BE2C (cell line): ENCODE results near the gene WASF1.

Experiments used
- DNase-seq: peaks from one replicate; pipeline ENCODE4 v3.0.0-alpha.2; 2020
- H3K27me3 ChIP-seq: fragments of 250-450 bp; sonication (Bioruptor Pico); 2 replicates; pipeline ENCODE4 v1.5.1; 2020; ENCODE audit warnings: mild to moderate bottlenecking
- H3K36me3 ChIP-seq: fragments of 250-450 bp; sonication (Bioruptor Pico); 2 replicates; pipeline ENCODE4 v1.5.1; 2020; ENCODE audit warnings: mild to moderate bottlenecking
- H3K4me1 ChIP-seq: fragments of 250-450 bp; sonication (Bioruptor Pico); 2 replicates; pipeline ENCODE4 v1.5.1; 2020
- H3K4me3 ChIP-seq: 2 replicates; pipeline ENCODE4 v1.5.1; 2011; ENCODE audit warnings: low read depth, low read length
- H3K9me3 ChIP-seq: fragments of 250-450 bp; sonication (Bioruptor Pico); 2 replicates; pipeline ENCODE4 v1.5.1; 2020
- TF ChIP-seq, protein P1 (sequence below): IDR thresholded peaks from 2 replicates; pipeline ENCODE4 v1.5.1; 2012; ENCODE audit warnings: mild to moderate bottlenecking, low read depth, low read length

WASF1 gene

DNA sequence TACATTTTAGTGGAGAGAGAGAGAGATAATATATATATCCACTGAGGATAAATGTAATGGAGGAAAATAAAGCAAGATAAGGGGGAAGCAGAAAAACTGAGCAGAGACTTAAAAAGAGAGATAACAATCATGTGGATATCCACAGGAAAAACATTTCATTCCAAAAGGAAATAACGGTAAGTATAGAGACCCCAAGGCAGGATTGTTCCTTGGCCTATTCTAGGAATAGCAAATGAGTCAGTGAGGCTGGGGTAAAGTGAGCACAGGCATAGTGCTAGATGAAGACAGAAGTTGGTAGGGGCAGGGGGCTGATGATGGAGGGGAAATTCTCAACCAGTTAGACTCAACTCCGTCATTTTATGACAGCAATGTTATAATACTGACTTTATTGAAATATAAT lies 12.0 kb upstream of the WASF1 start:
- Histone ChIP-seq H3K36me3 (peaks cover 7% of the 10 kb centered on the region), H3K4me3 (no peak overlapping the region), H3K4me1 (peaks cover 6% of the 10 kb centered on the region; the same call in 1 of the 2 replicates), H3K27me3 (no peaks in the 10 kb centered on the region), H3K9me3 (no peaks in the 10 kb centered on the region)
- DNase-seq: no peak
- TF ChIP-seq, protein P1, sequence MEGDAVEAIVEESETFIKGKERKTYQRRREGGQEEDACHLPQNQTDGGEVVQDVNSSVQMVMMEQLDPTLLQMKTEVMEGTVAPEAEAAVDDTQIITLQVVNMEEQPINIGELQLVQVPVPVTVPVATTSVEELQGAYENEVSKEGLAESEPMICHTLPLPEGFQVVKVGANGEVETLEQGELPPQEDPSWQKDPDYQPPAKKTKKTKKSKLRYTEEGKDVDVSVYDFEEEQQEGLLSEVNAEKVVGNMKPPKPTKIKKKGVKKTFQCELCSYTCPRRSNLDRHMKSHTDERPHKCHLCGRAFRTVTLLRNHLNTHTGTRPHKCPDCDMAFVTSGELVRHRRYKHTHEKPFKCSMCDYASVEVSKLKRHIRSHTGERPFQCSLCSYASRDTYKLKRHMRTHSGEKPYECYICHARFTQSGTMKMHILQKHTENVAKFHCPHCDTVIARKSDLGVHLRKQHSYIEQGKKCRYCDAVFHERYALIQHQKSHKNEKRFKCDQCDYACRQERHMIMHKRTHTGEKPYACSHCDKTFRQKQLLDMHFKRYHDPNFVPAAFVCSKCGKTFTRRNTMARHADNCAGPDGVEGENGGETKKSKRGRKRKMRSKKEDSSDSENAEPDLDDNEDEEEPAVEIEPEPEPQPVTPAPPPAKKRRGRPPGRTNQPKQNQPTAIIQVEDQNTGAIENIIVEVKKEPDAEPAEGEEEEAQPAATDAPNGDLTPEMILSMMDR: no peak

DNA sequence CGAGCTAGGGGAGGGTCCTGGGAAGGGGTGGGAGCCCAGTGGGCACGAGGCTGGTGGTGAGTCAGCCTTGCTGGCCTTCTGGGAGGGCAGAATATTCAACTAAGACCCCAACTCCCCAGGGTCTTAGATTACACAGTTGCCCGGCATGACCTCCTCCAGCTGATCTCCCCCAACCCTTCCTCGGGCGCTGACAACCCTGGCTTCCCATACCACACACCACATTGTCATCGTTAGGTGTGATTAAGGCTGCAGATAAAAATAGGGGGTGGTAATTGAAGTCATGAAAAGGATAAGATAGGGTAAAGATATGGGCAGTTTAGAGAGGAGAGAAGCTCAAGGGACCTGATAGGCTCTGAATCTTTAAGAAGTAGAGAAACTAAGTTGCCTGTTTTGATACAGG lies 11.3 kb upstream of the WASF1 start:
- TF ChIP-seq, protein P1: no peak
- Histone ChIP-seq H3K27me3 (no peaks in the 10 kb centered on the region), H3K4me1 (peaks cover 6% of the 10 kb centered on the region; the same call in 1 of the 2 replicates), H3K4me3 (no peak overlapping the region), H3K9me3 (no peaks in the 10 kb centered on the region), H3K36me3 (peaks cover 7% of the 10 kb centered on the region)
- DNase-seq: no peak

DNA sequence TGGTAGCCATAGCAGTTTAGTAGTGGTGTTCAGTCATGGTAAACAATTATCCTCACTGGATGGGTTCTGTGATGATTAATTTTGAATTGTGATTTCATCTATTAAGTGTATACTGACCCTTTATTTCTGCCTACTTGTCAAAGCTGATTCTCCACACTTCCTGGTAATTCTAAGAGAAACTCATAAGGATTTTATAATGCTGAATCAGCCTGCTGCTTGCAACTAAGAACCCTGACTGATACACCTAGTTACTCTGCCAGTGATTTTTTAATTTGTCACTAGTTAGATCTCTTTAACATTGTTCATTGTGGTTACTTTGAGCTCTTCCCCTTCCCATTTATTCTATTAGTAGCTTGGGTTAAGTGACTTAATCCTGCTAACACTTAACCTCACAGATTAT lies 9.3 kb upstream of the WASF1 start:
- H3K27me3 ChIP-seq: no peaks in the 10 kb centered on the region
- no peak for DNase-seq
- H3K4me3 ChIP-seq: no peak overlapping the region
- TF ChIP-seq, protein P1: no peak
- no peaks in the 10 kb centered on the region for H3K9me3 ChIP-seq
- peaks cover 6% of the 10 kb centered on the region; the same call in 1 of the 2 replicates for H3K4me1 ChIP-seq
- H3K36me3 ChIP-seq: peaks cover 5% of the 10 kb centered on the region

DNA sequence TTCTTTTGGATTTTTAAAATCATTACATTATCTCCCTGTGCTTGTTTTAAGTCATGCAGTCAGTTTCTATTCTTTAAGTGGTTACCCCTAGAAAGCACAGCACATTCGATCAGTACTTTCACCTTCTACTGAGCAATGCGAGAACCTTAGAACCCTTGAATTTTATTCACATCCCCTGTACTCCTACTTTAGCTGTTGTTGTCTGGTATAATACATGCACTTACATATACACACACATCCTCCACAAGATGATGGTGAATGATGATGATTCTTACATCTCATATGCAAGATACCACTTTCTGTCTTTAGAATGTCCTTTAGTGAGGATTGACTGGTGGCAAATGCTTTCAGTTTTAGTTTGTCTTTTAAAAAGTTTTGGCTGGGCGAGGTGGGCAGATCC lies 6.4 kb upstream of the WASF1 start:
- no peak overlapping the region for H3K4me3 ChIP-seq
- H3K36me3 ChIP-seq: 0 out of 2 replicates have a peak, but pooled peaks cover 3% of the 10 kb centered on the region
- no peaks in the 10 kb centered on the region; the same call in 1 of the 2 replicates for H3K4me1 ChIP-seq
- H3K27me3 ChIP-seq: no peaks in the 10 kb centered on the region
- TF ChIP-seq, protein P1: no peak
- DNase-seq: no peak
- H3K9me3 ChIP-seq: no peaks in the 10 kb centered on the region

DNA sequence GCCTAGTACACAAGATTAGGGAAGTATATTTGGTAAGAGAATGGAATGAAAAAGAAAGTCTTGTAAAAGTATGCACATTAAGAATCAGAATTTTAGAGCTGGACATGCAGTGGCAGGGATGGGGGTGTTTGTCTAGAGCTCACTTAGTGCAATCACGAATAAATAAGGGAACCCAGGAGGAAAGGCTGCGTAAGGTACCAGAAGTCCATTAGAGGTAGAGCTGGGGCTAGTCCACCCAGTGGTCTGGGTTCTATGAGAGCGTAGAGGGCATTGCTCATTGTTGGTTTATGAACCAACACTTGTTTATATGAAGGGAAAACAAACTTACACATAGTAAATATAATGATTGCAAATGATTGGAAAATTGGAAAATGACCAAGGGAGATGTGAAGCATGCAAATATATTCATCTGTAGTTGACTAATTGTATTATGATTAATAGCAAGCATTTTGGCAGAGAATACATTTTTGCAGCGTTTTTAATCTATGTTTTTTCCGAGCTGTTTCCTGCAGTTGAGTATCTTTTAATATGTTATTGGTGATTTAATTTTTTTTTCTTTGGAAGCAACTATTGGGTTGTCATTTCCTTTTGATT lies 3.9 kb upstream of the WASF1 start:
- H3K4me3 ChIP-seq: no peak overlapping the region

More for the DNA sequence above, 3.9 kb upstream of the WASF1 start:
- H3K4me1 ChIP-seq: no peaks in the 10 kb centered on the region; the same call in 1 of the 2 replicates
- no peaks in the 10 kb centered on the region for H3K9me3 ChIP-seq
- DNase-seq: no peak
- 0 out of 2 replicates have a peak, but pooled peaks cover 3% of the 10 kb centered on the region for H3K36me3 ChIP-seq
- H3K27me3 ChIP-seq: no peaks in the 10 kb centered on the region
- TF ChIP-seq, protein P1: no peak
